Gastroesophageal sphincter (tissue), 4 donors: ENCODE measurements around the gene ZCWPW1. TPM values are rescaled to one million over a fixed set of nuclear protein-coding genes. Genes with fewer than 3 reads are reported as not detected.
A peak's percentile ranks its signal among the peaks of the same experiment; 100 is the strongest.

Source experiments
- ATAC-seq: fragments of 150-250 bp; one replicate; pipeline ENCODE4 v1.9.1; 2016; ENCODE audit warnings: mild to moderate bottlenecking, moderate library complexity
- H3K27ac ChIP-seq, 4 donors: fragments of 200-600 bp; sonication (generic) in 3 of 4; 1 replicate in 3 of 4; 2 replicates in 1 of 4; pipeline ENCODE4 v1.5.1; 2016 to 2019
- H3K27me3 ChIP-seq: fragments of 200-600 bp; sonication (generic); one replicate; pipeline ENCODE4 v1.5.1; 2019
- H3K36me3 ChIP-seq, 2 donors: fragments of 200-600 bp; sonication (generic); one replicate each; pipeline ENCODE4 v1.5.1; 2019; ENCODE audit warnings: control low read depth in 1 of 2
- H3K4me1 ChIP-seq, 3 donors: fragments of 200-600 bp; sonication (generic); 1 replicate in 2 of 3; 2 replicates in 1 of 3; pipeline ENCODE4 v1.5.1; 2016 to 2019; ENCODE audit warnings: control low read depth in 2 of 3
- H3K4me3 ChIP-seq, 2 donors: fragments of 200-600 bp; sonication (generic); one replicate each; pipeline ENCODE4 v1.5.1; 2019; ENCODE audit warnings: mild to moderate bottlenecking in 1 of 2, moderate library complexity in 1 of 2
- H3K9me3 ChIP-seq, 3 donors: fragments of 200-600 bp; sonication (generic); one replicate each; pipeline ENCODE4 v1.5.1; 2017 to 2019; ENCODE audit warnings: control low read depth in 2 of 3
- CTCF ChIP-seq, 4 experiments: fragments of 200-600 bp in 2 of 4; fragments of 450-650 bp in 2 of 4; sonication (generic) in 1 of 4; IDR thresholded peaks; one replicate each; pipeline ENCODE4 v1.5.1; 2017 to 2019; ENCODE audit warnings: antibody characterized with exemption in 4 of 4, mild to moderate bottlenecking in 2 of 4, moderate library complexity in 2 of 4
- EP300 ChIP-seq: sonication (generic); formaldehyde crosslinking; IDR thresholded peaks from one replicate; pipeline ENCODE4 v1.6.1; 2017; ENCODE audit warnings: antibody characterized with exemption, mild to moderate bottlenecking
- POLR2A ChIP-seq, 2 donors: fragments of 450-650 bp; IDR thresholded peaks; one replicate each; pipeline ENCODE4 v1.6.1; 2017; ENCODE audit warnings: antibody characterized with exemption in 2 of 2, mild to moderate bottlenecking in 2 of 2, moderate library complexity in 1 of 2
- POLR2AphosphoS5 ChIP-seq: sonication (generic); formaldehyde crosslinking; IDR thresholded peaks from one replicate; pipeline ENCODE4 v1.6.1; 2017; ENCODE audit warnings: antibody characterized with exemption
- WGBS, 2 donors: methylation state at CpG; one replicate each; pipeline ENCODE4 v1.1.5; 2018; ENCODE audit warnings: low coverage in 1 of 2; 5-methylcytosine and 5-hydroxymethylcytosine counted together
- total RNA-seq, 4 donors: library from RNA; depleted of rRNA; stranded (reverse); fragments of >200 nt; gene quantifications; one replicate each; pipeline ENCODE4 v1.1.0, GENCODE V29; 2016

Gene ZCWPW1
- total RNA-seq, 4 donors from 2014 or later: 4.9 to 8.2 (median 5.8) TPM

- ATAC-seq: no peak
- Histone ChIP-seq H3K9me3 (no peaks in the 10 kb centered on the region), H3K36me3 (peaks cover 0 to 41% of the 10 kb centered on the region in 2 donors), H3K27ac (peak overlapping the region in 1 of 4 donors; percentile 56), H3K27me3 (no peaks in the 10 kb centered on the region), H3K4me1 (peaks cover 0 to 22% (median 8%) of the 10 kb centered on the region in 3 donors), H3K4me3 (no peak overlapping the region)
- 60 to 81% methylated on average over 1 to 6 of the region's 6 CpGs for WGBS, 2 donors
- TF ChIP-seq EP300: no peak
- TF ChIP-seq CTCF (IDR thresholded peaks at IDR 0.05): no peak
- TF ChIP-seq POLR2AphosphoS5: no peak
- TF ChIP-seq POLR2A (IDR thresholded peaks at IDR 0.05): no peak
These were observed 57.8 kb downstream of the ZCWPW1 start for GRCh38 chr7:100370746-100371145.

DNA sequence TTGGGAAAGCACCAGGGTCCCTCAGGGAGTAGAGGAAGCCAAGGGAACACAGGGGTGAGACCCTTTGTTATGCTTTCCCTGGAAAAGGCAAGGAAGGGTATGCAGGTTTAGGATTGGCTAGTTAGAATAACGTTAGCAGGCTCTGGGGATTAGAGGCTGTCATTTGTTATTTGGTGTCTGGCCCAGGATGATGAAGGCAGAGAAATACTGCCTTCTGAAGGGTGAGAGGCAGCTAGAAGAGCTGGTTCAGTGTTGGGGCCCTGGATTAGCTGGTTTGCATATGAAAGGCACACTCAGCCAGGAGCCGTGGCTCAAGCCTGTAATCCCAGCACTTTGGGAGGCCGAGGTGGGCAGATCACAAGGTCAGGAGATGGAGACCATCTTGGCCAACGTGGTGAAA is 58.2 kb downstream of the ZCWPW1 start:
- Histone ChIP-seq H3K27ac (peak overlapping the region in 1 of 4 donors; percentile 56), H3K36me3 (peaks cover 0 to 38% of the 10 kb centered on the region in 2 donors), H3K27me3 (no peaks in the 10 kb centered on the region), H3K9me3 (no peaks in the 10 kb centered on the region), H3K4me3 (no peak overlapping the region), H3K4me1 (peaks cover 0 to 22% (median 8%) of the 10 kb centered on the region in 3 donors)
- TF ChIP-seq EP300: no peak
- TF ChIP-seq POLR2AphosphoS5: no peak
- TF ChIP-seq CTCF (IDR thresholded peaks at IDR 0.05): no peak
- no peak for TF ChIP-seq POLR2A (IDR thresholded peaks at IDR 0.05)
- ATAC-seq: no peak
- WGBS, 2 donors: 10 to 13% methylated on average over 2 of the region's 4 CpGs

- WGBS, 2 donors: 52 to 58% methylated on average over 2 to 4 of the region's 6 CpGs
- Histone ChIP-seq H3K4me3 (no peak overlapping the region), H3K27me3 (no peaks in the 10 kb centered on the region), H3K4me1 (peaks cover 0 to 22% (median 8%) of the 10 kb centered on the region in 3 donors), H3K36me3 (peaks cover 0 to 38% of the 10 kb centered on the region in 2 donors), H3K27ac (peak overlapping the region in 3 of 4 donors; percentile 41 to 56 (median 44)), H3K9me3 (no peaks in the 10 kb centered on the region)
- ATAC-seq: peak; percentile 63
- TF ChIP-seq EP300 (no peak), POLR2A (IDR thresholded peaks at IDR 0.05) (no peak), POLR2AphosphoS5 (no peak), CTCF (IDR thresholded peaks at IDR 0.05) (no peak)
These were observed 59.4 kb downstream of the ZCWPW1 start for GRCh38 chr7:100369105-100369504.

- no peak for ATAC-seq
- no peaks in the 10 kb centered on the region for H3K27me3 ChIP-seq
- TF ChIP-seq CTCF (IDR thresholded peaks at IDR 0.05) (no peak), POLR2AphosphoS5 (no peak), EP300 (no peak), POLR2A (IDR thresholded peaks at IDR 0.05) (no peak)
- 78 to 86% methylated on average over 4 to 6 of the region's 12 CpGs for WGBS, 2 donors
- peaks cover 0 to 14% (median 5%) of the 10 kb centered on the region in 3 donors for H3K4me1 ChIP-seq
- peaks cover 0 to 50% of the 10 kb centered on the region in 2 donors for H3K36me3 ChIP-seq
- H3K9me3 ChIP-seq: no peaks in the 10 kb centered on the region
- H3K27ac ChIP-seq: peak overlapping the region in 2 of 4 donors; percentile 40 to 41
- no peak overlapping the region for H3K4me3 ChIP-seq
These were observed 60.6 kb downstream of the ZCWPW1 start for GRCh38 chr7:100367676-100368613.
